ENCODE measurements around the gene RABGAP1L.

Gene RABGAP1L

GRCh38 chr1:174954671-174955669 lies 795.6 kb downstream of the RABGAP1L start:
- no peak for DNase-seq

GRCh38 chr1:174956086-174956485 lies 796.8 kb downstream of the RABGAP1L start:
- DNase-seq: no peak

DNA sequence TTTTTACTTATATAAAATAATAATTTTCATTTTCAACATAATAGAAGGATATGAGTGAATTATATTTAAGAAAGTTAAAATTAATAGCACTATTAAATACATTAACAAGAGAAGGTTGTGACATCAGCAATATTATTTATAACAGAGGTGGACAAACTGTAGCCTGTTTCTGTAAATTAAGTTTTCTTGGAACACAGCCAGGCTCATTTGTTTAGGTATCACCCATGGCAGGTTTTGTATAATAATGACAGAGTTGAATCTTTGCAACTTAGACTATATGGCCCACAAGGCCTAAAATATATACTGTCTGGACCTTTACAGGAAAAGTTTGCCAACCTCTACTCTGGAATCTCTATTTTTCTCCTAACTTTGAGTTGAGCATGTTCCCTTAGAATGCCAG lies 797.7 kb downstream of the RABGAP1L start:
- DNase-seq: no peak

GRCh38 chr1:174957829-174958228 lies 798.5 kb downstream of the RABGAP1L start:
- no peak for DNase-seq

- no peak for DNase-seq
Measured at GRCh38 chr1:174958396-174958795, 799.1 kb downstream of the RABGAP1L start.

DNA sequence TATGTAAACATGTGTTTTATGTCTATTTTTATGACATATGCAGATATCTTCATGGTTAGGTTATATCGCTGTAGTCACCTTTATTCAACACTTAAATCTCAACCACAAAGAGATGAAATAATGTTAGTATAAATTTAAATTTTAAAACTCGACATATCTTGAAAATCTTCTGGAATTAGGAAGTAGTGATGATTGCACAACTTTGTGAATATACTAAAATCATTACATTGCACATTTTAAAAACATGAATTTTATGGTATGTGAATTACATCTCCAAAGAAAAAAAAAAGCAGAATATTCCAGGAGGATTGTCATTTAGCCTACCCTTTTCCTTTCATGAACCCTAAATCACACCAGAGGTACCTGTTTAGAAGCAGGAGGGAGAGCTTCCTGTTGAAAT lies 801.0 kb downstream of the RABGAP1L start:
- no peak for DNase-seq

GRCh38 chr1:174963529-174964125 lies 804.3 kb downstream of the RABGAP1L start:
- peak; percentile 66 for DNase-seq

DNA sequence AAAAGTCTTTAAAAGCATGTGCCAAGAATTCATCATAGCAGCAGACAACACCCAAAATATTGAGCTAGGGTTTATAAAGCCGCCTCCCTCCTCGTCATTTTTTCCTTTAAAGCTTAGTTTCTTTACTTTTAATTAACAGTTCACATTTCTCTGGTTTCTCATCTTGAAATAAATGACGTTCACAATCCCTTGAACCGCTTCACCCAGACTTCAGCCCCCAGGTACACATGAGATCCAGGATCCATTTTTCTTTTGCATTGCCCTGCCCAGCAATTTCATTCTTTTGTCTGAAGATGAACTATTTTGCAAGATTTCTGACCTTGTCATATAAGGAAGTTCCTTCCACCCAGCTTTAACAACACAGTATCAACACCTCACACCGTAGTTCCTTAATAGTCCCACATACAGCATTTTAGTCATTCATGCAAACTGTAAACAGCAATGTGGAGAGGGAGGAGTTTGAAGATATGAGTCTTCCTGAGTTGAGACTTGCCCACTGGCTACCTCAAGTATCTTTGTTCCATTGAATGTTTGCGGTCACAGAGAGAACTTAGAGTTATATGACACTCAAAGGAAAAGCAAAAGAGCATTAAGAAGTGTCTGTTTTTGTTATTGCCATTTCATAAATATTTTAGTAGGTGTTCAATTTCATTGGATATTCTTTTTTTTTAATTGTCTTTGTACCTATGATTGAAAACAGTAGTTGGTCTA lies 805.1 kb downstream of the RABGAP1L start:
- no peak for DNase-seq

DNA sequence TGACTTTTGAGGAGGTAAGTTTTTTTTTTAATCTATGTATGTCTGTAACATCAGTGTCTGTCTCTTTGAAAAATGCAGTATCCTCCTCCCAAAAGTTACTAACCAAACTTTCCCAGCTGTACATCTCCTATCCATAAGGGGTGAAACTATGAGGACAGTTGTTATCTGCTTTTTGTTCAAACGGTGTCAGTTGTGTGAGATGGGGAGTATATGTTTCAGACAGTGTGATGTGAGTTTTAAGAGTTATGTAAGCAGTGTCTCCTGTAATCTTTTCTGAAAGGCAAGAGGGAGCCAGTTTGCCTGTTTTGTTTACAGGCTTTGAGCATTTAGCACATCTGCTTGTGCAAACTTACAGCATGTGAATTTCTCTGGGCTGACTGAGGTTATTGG lies 805.6 kb downstream of the RABGAP1L start:
- peak; percentile 20 for DNase-seq

DNA sequence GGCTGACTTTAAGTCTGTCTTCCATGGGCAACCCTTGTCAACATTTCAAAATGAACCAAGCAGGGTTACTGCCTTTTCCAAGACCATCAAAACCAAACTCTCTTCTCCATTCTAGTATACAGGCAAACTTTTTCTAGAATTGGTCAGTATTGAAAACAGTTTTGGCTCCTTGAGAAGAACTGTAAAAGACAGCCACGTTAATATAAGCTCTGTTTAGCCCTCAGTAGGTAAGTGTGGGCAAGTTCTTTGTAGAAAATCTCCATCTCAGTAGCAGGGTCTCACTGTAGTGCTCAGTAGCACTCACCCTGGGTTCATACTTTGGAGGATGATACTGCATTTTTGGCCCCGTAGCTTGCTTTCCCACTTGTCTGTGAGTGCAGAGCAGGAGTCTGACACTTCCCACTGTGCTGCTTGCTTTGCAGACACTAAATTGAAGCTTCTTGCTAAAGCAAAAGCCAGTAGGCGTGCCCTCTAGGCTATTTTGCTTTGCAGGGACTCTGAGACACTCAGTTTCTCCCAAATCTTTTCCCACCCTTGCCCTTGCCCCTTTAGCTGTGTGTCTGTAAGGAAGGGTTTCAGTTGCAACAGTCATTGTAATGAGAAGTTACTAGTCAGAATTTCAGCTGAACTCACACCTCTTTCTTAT lies 806.2 kb downstream of the RABGAP1L start:
- DNase-seq: no peak

DNA sequence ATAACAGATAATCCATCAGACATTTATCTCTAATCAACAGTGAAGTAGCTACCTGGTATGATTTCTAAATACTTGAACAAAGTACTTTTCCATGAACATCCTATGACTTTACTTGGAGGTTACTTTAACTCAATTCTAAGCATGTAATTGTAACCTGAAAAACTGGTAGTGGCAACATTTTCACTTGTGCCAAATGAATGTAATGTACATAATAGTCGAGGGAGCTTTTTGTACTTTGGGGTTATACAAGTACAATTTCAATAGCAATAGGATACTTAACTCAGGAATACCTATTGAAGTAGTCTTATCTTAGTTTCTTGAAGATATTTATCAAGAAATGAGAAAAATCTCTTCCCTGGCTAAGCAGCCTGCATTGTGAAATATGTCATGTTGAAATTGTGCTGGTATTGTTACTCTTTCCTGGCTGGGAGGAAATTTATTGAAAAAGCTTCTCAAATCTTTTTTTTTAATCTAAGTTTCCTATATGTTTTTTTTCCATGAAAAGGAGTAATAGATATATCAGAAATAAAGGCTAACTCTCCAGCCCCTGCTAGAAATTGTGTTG lies 806.8 kb downstream of the RABGAP1L start:
- DNase-seq: no peak

DNA sequence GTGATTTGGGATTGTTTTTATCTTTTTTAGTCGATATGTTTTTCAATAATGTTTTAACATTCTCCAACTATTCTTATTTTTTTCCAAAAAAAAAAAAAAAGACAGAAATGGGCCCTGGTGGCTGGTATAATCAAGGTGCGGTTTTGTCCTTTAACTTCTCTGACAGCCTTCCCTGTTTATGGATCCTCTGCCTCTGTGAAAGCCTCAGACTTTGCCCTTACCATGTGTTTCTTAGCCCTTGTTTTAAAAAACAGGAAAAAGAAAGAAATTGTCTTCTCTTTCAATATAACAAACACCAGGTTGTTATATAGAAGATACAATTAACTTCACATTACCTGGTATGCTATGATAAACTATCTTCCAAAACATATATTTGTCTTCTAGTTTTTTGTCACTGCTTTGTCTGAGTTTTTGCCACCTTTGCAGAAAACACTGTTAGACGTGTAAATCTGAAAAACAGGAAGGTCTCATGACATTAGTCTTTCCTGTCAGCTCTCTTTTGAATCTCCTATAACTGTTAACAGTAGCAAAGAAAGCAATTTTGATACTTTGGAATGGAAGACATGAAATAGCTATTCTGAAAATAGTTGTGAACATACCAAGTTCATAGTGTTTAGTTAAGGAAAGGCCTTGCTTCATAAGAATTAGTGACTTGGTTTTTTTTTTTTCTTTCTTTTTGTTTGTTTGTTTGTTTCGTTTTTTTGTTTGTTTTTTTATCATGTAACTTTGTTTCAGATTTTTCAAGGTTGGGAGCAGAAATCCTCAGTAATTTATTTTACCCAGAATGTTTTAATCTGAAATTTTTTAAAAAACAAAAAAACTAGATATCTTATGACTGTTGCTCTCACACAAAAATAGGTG lies 808.8 kb downstream of the RABGAP1L start:
- DNase-seq: no peak

DNA sequence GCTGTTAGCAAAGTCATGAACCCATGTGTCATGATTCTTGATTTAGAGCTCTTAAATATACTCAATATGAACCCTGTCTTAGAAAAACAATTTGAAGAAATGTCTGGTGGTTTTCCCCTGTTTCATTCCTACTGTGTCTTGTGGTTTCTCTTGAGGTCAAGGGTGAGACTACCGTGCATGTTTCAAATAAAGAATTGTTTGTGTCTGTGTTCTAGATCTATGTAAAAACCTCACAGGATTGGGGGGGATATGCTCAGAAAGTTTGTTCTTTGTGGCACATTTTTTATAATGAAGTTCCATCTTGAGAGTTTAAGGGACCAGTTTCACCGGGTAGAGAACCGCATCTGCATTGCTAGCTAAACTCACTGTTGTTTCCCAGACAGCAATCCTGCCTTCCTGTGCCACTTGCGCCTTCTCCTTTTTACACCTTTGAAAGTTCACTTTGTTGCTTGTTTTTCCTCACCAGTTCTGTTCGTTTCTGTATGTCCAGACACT lies 809.5 kb downstream of the RABGAP1L start:
- no peak for DNase-seq

- DNase-seq: no peak
Measured at GRCh38 chr1:174969977-174970376, 810.7 kb downstream of the RABGAP1L start.

- no peak for DNase-seq
Measured at GRCh38 chr1:174971466-174971865, 812.1 kb downstream of the RABGAP1L start.

DNA sequence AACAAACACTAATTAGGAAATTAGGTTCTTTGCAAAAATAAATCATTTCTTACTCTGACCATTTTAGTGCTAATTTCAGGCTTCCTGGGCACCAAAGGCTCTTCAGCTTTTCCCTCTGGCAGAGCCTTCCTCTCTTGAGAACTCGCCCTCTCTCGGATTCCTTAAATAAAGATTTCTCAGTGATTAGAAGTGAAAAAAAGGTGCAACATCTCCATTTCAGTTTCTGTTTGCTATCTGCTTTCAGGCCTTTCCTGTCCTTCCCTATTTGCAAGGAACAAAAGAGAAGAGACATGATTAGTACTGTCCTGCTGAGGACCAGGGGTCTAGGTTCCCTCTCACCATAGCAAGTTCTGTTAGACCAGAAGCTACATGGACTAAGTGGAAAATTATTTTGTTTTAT lies 812.6 kb downstream of the RABGAP1L start:
- DNase-seq: no peak

- peak; percentile 60 for DNase-seq
Measured at GRCh38 chr1:174974711-174975119, 815.4 kb downstream of the RABGAP1L start.

DNA sequence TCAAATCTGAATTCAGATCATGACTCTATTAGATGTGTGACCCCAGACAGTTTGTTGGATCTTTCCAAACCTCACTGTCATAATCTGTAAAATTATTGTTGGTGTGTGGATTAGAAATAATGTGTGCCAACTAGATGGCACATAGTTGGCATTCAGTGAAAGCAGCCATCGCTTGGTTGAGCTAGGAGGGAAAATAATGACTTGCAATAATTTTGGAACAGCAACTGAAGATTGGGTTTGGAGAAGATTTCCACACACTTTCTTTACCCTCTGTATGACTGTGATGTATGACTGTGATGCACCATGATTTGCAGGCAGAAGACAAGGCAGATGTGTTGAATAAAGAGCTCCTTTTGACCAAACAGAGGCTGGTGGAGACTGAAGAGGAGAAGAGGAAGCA lies 816.4 kb downstream of the RABGAP1L start:
- DNase-seq: no peak

GRCh38 chr1:174976436-174977108 lies 817.3 kb downstream of the RABGAP1L start:
- DNase-seq: no peak

- peak; percentile 71 for DNase-seq
Measured at GRCh38 chr1:174982971-174983689, 823.8 kb downstream of the RABGAP1L start.

Data from NCI-H82 (cell line).